ENCODE results near the gene BRI3.
"Not testable (repeated sequence)": the region's sequence is repeated elsewhere in the genome, so short reads cannot be mapped to it uniquely, and the experiment has no call there.

BRI3 gene

DNA sequence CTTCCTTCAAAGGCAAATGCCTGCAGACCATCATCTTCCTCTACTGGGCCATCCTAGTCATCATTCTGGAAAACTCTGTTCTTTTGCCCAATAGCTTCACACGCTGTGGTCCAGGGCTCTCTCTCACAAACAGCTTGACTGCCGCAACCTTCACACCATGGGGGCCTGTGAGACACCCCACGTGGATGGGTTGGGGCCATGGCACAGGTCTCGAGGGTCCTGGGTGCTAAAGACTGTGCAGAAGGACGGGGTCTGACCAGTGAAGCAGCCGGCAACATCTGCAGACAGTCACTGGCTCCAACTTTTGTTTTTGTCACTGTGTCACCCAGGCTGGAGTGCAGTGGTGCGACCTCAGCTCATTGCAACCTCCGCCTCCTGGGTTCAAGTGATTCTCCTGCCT is 28.1 kb downstream of the BRI3 start:
- no peak for DNase-seq (ENCODE audit: low read depth, low spot score)

DNA sequence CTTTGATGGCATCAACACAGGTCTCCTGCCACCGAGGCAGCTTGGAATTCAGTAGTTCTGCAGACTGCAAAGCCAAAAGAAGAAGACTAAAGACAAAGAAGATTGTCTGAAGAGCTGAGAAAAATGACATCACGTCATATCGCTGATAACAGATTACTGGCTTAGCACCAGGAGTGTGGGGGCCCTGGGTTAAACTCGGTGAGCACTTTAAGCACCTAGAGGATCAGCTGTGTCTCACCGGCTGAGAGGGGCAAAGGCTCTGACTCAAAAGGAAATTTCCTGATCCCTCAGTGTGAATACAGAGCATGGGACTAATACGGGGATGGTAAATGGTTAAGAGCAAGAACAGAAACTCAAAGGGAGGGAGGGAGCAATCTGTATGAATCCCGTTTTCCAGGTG is 30.7 kb downstream of the BRI3 start:
- no peak for DNase-seq (ENCODE audit: low read depth, low spot score)

DNA sequence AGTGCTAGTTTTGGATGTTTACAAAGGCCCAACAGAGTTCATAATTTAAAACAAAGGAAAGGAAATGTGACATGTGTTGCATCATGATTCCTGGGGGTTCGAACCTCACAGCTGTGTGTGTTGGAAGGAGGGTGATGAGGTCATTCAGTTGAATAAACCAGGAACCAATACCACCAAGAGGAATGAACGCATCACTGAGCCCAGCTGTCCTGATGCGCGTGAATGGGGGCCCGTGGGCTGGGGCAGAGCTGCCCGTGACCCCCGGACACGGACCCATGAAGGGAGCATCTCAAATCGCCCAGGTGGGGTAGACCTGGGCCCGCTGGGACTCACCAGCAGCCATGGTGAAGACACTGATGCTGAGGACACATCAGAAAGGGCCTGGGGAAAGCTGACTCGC is 33.0 kb downstream of the BRI3 start:
- DNase-seq (ENCODE audit: low read depth, low spot score) = no peak

DNA sequence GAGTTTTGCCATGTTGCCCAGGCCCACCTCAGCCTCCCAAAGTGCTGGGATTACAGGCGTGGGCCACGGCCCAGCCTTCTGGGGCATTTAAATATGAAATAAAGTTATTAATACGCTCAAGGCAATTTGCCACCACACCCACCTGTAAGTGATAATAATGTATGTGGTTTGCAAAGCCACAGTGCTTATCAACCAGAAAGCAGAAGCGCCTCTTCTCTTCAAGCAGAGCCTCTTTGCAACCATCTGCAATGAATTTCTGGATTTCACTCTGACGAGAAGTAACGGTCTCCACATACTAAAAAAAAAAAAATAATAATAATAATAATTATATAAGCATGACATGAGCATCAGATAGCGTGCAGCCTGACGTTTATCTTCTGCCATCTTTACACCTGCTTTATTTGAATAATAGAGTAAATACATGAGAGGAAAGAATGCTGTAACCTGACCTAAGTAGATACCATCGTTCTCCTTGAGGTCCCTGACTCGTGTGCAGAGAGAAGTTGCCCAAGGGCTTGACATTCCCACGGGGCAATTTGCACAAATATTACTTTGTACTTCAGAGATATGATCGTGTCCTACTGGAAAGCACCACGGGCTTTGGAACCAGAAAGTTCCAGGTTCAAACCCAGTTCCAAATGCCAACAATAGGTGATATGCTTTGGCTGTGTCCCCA is 34.0 kb downstream of the BRI3 start:
- DNase-seq (ENCODE audit: low read depth, low spot score) = no peak

DNA sequence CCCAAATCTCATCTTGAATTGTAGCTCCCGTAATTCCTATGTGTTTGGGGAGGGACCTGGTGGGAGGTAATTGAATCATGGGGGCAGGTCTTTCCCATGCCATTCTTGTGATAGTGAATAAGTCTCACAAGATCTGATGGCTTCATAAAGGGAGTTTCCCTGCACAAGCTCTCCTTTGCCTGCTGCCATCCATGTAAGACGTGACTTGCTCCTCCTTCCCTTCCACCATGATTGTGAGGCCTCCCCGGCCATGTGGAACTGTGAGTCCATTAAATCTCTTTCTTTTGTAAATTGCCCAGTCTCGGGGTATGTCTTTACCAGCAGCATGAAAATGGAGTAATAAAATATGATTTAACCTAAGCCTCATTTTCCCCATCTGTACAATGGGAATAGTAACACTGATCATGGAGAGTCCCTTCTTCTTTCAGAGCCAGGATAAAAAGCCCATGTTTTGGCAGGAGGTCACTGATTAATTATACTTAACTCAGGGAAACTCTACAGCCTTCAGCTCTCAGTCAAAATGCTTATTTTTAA is 34.6 kb downstream of the BRI3 start:
- not testable (repeated sequence) for DNase-seq (ENCODE audit: low read depth, low spot score)

DNA sequence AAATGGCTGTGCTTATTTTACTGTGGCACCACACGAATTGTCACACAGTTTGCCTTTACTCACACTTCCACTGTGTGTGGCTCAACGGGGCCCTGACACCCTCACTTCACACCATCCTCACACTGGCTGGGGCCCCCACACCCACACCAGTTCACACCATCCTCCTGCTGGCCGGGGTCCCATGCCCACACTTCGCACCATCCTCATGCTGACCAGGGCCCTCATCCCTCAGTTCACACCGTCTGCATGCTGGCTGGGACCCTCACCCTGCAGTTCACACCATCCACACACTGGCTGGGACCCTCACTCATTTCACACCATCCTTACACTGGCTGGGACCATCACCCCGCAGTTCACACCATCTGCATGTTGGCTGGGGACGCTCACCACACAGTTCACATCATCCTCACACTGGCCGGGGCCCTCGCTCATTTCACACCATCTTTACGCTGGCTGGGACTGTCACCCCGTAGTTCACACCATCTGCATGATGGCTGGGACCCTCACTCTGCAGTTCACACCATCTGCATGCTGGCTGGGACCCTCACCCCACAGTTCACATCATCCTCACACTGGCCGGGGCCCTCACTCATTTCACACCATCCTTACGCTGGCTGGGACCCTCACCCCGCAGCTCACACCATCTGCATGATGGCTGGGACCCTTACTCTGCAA is 36.0 kb downstream of the BRI3 start:
- DNase-seq (ENCODE audit: low read depth, low spot score) = no peak

DNA sequence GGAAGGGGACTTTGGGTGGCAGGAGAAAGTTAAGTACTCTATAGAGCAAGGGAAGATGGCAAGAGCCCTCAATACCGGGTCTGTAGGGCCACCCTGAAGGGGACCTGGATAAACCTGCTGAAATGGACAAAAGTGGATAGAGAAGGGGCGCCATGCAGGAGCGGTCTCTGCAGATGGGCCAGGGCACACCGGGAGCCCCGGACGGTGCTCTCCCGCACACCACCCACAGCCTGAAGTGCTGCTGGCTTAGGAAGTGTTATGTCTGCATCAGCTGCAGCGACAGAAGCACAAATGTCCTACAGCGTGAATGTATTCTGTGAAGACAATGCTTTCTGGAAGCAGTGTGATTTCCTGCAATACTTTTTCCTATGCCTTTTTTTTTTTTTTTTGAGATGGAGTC is 37.7 kb downstream of the BRI3 start:
- no peak for DNase-seq (ENCODE audit: low read depth, low spot score)

DNA sequence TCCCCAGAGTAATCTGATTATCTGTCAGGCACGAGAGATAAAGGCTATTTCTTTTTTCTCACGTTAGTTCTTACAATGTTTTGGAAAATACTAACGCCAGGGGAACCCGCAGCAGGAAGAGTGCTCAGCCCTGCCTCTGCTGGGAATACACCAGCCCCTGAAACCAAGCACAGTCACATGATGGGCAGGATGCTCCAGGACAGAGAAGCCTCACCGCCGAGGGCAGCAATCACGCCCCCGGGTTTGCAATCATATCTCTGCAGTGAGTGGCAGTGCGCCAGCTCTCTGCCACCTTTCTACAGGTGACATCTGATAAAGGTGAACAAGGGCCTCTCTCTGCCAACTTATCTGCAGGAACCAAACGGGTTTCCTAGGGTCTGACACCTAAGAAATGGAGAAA is 39.8 kb downstream of the BRI3 start:
- no peak for DNase-seq (ENCODE audit: low read depth, low spot score)

DNA sequence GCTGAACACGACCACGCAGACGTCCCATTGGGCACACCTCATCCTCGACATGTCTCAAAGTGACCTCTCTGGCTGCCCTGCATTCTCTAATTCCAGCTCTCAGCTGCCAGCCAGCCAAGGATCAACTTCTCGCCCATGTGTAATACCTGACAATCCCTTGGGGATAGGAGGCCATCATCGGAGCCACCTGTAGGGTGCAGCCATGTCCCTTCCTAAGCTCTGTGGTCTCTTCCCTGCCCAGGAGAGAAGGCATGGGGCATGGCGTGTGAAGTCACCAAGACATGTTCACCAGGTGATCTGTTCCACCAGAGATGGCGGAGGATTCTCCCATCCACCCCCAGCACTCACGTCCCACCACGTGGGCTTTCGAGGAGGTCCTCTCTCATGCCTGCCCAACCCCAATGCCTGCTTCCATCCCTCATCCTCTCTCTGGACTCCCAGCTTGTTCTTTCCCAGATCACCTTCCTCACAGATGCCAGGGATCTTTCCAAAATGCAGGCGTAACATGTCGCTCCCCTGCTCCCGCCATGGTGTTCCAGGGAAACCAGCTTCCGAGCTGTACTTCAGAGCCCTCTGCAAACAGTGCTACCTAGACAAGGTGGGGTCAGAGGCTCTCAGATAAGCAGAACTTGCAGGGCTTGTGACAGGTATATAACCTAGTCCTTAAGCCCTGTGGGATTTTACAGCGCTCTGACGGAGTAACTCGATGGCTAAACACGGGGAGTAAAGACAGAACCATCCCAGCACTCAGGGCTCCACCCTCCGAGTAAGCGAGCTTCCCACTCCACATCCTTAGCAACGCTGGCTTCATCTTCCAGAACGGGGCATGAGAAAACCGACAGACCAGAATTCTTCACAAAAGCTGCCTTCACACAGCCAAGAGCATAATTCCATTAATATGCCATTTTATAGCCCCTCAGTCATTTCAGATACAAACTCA is 41.1 kb downstream of the BRI3 start:
- DNase-seq (ENCODE audit: low read depth, low spot score) = no peak

DNA sequence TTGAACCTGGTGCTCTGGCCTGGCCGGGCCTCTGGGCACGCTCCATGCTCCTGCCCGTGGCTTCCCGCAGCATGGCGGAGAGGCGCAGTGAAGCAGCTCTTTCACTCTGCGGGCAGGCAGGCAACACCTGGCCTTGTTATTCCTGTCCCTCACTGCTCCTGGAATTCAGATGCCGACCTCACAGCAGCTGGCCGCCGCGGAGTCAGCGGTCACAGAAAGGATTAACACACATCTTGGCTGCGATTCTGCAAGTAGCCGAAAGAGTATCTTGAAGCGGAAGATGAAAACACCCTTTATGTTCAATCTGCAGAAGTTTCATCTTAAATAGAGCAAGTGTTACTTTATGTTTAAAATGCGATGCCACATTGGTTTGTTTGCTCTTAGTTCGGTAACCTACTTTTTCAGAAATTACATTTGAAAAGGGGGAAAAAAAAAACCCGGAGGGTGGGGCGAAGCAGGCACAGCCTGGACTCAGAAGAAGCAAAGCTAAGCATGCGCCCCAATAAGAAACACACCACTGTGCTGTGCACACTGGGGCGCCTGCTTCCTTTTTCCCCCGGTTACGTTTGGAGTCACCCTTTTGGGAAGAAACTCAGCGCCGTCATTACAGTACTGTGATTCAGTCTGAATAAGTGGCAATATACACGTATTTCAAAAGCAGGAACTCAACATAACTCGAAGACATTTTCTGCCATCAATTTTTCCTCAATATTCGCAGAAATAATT is 42.3 kb downstream of the BRI3 start:
- DNase-seq (ENCODE audit: low read depth, low spot score) = peak; percentile 72

DNA sequence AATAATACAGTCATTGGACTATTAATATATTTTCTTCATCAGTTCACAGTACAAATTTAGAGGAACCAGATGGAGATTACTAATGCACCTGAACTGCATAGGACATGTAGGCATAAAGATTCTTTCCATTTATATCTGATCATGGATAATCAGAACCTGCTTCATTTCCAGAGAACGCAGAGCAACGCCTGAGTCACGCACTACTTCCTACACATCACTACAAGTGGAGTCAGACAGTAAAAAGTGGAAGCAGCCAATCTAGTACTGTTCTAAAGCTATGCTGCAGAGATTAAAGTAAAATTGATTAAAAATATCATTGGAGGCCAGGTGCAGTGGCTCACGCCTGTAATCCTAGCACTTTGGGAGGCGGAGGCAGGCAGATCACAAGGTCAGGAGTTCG is 43.3 kb downstream of the BRI3 start:
- no peak for DNase-seq (ENCODE audit: low read depth, low spot score)

DNA sequence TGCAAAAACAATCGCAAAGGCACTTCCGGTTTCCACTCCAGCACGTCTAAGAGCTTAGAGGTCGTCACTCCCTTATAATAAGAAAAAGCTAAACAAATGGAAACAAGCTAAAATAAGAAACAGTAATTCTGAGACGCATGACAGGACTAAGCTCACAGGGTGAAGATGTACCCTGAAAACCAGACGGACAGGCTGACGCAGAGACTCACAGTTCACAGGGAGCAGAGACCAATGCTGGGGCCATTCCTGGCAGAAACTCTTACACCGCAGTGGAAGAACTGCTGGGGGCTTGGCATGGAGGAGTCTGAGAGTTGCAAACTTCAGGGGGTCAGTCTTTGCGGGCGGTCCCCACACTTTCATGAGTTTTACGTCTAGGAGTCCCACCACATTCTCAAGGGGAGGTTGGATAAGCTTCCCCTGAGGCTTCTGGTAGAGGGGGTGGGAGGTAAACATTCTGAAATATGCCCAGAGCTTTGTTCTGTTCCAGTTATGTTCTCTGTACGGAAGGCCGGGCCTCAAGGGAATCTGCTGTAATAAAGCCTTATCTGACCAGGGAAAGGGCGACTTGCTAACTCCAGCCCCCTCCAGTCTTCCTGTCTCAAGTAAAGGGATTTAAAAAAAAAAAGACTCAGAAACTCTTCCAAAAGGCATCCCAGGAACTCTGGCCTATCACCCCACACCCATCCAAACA is 47.8 kb downstream of the BRI3 start:
- DNase-seq (ENCODE audit: low read depth, low spot score) = peak; percentile 33

DNA sequence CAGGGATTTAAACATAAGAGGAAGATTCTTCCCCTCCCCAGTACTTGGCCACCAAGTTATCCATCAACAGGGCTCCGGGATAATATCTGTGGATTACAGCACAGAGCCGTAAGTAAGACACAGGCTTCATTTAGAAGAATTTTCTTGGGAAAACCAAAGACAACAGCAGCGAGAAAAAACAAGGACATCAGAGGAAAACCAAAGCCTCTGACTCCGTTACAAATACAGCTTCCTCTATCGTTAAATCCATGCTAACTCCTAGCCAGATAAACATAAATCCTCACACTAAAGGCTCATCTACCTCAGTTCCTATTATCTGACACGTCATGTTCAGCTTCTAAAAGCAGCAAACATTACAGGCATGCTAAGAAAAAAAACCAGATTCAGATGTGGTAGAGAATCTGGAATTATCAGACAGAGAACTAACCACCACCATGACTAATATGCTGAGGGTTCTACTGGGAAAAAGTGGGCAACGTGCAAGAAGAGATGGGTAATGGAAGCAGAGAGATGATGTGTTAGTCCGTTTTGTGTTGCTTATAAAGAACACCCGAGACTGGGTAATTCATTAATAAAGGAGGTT is 48.4 kb downstream of the BRI3 start:
- peak; percentile 68 for DNase-seq (ENCODE audit: low read depth, low spot score)

DNA sequence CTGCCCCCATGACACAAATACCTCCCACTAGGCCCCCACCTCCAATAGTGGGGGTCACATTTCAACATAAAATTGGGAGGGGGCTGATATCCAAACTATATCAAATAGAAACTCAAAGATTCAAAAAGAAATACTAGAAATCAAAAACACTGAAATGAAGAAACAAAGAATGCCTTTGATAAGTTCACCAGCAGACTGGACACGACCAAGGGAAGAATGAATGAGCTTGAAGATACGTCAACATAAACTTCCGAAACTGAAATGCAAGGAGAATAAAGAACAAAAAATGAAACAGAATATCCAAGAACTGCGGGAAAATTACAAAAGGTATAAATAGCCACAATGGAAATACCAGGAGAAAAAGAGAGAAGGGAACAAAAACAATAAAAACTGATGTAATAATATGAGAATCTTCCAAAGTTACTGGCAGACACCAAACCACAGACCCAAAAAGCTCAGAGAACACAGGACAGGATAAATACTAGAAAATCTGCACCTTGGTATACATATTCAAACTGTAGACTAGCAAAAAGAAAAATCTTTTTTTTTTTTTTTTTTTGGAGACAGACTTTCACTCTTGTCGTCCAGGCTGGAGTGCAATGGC is 49.5 kb downstream of the BRI3 start:
- no peak for DNase-seq (ENCODE audit: low read depth, low spot score)

DNA sequence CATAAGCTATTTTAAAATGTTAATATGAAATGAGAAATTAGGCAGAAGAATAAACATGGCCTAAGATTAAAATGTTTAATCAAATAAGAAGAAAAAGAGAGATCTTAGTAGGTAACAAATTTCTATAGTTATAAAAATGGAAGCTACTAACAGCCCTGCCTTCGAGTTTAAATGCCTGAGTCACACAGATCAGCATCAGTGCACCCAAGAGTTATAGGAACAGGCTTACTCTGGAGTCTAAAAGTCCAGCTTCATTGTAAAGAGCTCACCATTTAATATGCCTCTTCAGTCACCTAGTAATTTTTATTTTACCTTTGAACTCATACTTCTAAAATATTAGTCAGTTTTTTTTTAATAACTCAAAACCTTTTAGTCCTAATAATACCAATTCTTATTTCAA is 52.6 kb downstream of the BRI3 start:
- DNase-seq (ENCODE audit: low read depth, low spot score) = no peak

DNA sequence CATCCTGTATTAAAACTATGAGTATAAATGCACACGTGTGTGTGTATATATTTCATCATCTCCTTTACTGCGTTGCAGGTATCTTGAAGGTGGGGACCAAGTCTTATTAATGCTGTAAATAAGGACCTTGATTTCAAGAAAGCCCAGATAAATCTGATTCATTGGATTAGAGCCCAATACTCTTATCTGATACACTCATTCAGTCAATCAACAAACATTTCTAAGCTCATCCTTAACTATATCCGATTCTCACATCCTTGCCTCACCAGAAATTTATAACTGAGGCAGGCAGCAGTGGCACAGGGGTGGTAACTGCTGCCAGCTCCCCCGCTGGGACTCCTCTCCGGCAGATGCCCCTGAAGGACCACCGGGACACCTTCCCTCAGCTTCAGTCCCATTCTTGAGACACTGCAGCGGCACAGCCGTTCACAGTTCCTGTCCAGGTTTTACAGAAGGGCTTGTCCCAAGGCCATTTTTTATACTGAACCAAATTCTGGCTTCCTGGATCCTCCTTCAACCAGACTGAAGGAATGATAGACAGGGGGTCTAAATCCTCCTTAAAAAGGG is 54.0 kb downstream of the BRI3 start:
- DNase-seq (ENCODE audit: low read depth, low spot score) = no peak

DNA sequence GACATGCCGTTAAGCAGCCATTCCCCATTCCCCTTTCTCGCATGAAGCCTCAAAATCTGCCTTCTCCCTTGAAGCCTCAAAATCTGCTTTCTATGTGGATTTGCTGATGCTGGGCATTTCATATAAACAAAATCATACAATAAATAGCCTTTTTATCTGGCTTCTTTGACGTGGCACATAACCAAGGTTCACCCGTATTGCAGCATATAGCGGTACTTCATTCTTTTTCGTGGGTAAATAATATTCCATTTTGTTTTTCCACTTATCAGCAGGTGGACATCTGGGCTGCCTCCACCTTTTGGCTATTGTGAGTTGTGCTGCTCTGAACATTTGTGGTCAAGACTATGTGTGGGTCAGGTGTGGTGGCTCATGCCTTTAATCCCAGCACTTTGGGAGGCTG is 57.0 kb downstream of the BRI3 start:
- no peak for DNase-seq (ENCODE audit: low read depth, low spot score)

DNA sequence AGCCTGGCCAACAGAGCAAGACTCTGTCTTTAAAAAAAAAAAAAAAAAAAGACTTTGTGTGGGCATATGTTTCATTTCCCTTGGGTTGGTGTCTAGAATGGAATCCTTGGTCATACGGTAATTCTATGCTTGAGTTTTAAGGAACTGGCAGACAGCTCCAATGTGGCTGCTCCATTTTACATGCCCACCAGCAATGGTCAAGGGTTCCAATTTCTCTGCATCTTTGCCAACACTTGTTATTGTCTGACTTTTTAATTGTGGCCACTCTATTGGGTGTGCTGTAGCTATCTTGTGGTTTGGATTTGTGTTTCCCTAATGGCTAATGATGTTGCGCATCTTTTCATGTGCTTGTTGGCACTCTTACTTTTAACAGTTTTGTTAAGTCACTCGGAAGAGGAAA is 57.6 kb downstream of the BRI3 start:
- no peak for DNase-seq (ENCODE audit: low read depth, low spot score)

DNA sequence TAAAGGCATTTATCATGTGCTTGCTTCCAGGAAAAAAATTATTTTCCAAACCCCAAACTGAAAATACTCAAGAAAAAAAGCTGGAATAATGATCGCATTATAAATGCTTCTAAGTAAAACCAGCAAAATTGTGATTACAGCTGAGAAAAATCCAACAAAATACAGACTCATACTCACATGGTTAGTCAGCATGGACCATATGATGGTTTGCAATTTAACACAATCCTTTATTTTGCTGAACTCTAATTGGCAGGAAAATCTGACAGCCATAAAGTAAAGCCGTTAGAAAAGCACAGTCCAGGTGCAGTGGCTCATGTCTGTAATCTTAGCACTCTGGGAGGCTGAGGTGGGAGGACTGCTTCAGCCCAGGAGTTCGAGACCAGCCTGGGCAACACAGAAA is 59.6 kb downstream of the BRI3 start:
- DNase-seq (ENCODE audit: low read depth, low spot score) = peak; percentile 48
